SH-SY5Y (cell line): Measurements from ENCODE around the gene COL27A1.

Experiments used
- GATA2 ChIP-seq: IDR thresholded peaks from 2 replicates; pipeline ENCODE4 v1.6.1; 2011; ENCODE audit warnings: mild to moderate bottlenecking, low read depth, low read length
- GATA3 ChIP-seq: IDR thresholded peaks from 2 replicates; pipeline ENCODE4 v1.6.1; 2011; ENCODE audit warnings: low read depth, mild to moderate bottlenecking, low read length, moderate library complexity

COL27A1 gene

GRCh38 chr9:114130624-114131277, 24.6 kb upstream of the COL27A1 start:
- no peak for TF ChIP-seq GATA2
- TF ChIP-seq GATA3: no peak

GRCh38 chr9:114131808-114132549, 23.4 kb upstream of the COL27A1 start:
- TF ChIP-seq GATA3 (no peak), GATA2 (no peak)

- TF ChIP-seq GATA3: no peak
- TF ChIP-seq GATA2: no peak
Observed at GRCh38 chr9:114132550-114132918, 22.8 kb upstream of the COL27A1 start.

- no peak for TF ChIP-seq GATA3
- TF ChIP-seq GATA2: no peak
Observed at GRCh38 chr9:114134827-114135396, 20.4 kb upstream of the COL27A1 start.

GRCh38 chr9:114137831-114138230, 17.5 kb upstream of the COL27A1 start:
- no peak for TF ChIP-seq GATA2
- no peak for TF ChIP-seq GATA3

GRCh38 chr9:114138552-114138971, 16.8 kb upstream of the COL27A1 start:
- TF ChIP-seq GATA2: no peak
- TF ChIP-seq GATA3: no peak

GRCh38 chr9:114139071-114139470, 16.3 kb upstream of the COL27A1 start:
- TF ChIP-seq GATA2: no peak
- no peak for TF ChIP-seq GATA3

- TF ChIP-seq GATA3 (no peak), GATA2 (no peak)
Observed at GRCh38 chr9:114140401-114140800, 14.9 kb upstream of the COL27A1 start.

GRCh38 chr9:114140850-114141249, 14.5 kb upstream of the COL27A1 start:
- no peak for TF ChIP-seq GATA2
- TF ChIP-seq GATA3: no peak

- TF ChIP-seq GATA2 (no peak), GATA3 (no peak)
Observed at GRCh38 chr9:114141553-114142402, 13.6 kb upstream of the COL27A1 start.

- TF ChIP-seq GATA2 (no peak), GATA3 (no peak)
Observed at GRCh38 chr9:114143234-114143633, 12.1 kb upstream of the COL27A1 start.

GRCh38 chr9:114146735-114147134, 8.6 kb upstream of the COL27A1 start:
- TF ChIP-seq GATA2 (no peak), GATA3 (no peak)

- TF ChIP-seq GATA3: no peak
Observed at GRCh38 chr9:114149181-114149580, 6.2 kb upstream of the COL27A1 start.

GRCh38 chr9:114149765-114150340, 5.5 kb upstream of the COL27A1 start:
- no peak for TF ChIP-seq GATA2

GRCh38 chr9:114150608-114151007, 4.7 kb upstream of the COL27A1 start:
- TF ChIP-seq GATA2 (no peak), GATA3 (no peak)
